NCI-H748 (cell line): ENCODE measurements around the gene UBE2D3.
"Not testable (repeated sequence)": the region's sequence is repeated elsewhere in the genome, so short reads cannot be mapped to it uniquely, and the experiment has no call there.

Experiments
- DNase-seq: peaks from one replicate; lab custom pipeline; 2025; ENCODE audit not compliant: unreplicated experiment; lab: John Stamatoyannopoulos, UW

The UBE2D3 gene

DNA sequence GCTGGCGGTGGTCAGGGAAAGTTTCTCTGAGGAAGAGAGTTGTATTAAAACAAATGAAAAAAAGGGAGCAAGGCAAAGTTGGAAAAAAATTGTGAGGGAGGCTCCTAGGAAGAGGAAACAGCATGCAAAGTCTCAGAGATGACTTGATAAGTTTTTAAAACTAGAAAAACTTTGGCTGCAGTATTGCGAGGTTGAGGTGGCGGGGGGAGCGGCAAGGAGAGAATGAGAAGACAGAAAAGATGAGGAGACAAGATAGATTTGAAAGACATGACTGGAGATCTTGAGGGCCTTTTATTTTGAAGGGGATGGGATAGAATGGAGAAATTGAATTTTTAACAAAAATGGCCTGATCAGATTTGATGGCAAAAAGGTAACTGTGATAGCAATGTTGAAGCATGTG lies 4.8 kb upstream of the UBE2D3 start:
- DNase-seq = no peak

DNA sequence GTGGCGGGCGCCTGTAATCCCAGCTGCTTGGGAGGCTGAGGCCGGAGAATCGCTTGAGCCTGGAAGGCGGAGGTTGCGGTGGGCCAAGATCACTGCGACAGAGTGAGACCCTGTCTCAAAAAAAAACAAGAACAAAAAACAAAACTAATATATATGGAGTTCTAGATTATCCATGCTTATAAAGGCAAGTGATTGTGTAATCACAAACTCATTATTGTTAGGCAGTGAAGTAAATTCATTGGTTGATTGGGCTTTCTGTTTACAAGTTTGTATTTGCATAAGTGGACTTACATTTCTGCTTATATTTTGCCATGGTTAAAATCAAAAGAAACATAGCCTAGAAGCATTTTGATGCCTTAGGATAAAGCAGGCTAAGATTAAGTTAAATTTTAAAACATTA lies 2.5 kb upstream of the UBE2D3 start:
- DNase-seq = no peak

DNA sequence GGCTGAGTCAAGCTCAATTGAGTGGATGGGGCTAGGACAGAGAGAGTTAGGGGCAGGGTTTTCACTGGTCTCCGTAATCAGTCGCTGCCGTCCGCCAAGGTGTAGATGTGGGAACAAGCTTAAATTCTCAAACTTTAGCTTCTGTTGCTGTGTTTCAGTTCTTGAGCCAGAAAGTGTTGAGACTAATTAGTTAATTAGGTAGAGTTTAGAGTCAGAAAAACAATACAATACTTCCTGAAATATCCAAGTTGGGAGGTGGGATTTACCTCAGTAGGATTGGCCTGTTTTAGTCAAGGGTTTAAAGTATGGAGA lies 1.1 kb upstream of the UBE2D3 start:
- DNase-seq = peak; percentile 30

- DNase-seq = peak; percentile 99
Measured at GRCh38 chr4:102827674-102828496, 534 bp upstream of the UBE2D3 start.

DNA sequence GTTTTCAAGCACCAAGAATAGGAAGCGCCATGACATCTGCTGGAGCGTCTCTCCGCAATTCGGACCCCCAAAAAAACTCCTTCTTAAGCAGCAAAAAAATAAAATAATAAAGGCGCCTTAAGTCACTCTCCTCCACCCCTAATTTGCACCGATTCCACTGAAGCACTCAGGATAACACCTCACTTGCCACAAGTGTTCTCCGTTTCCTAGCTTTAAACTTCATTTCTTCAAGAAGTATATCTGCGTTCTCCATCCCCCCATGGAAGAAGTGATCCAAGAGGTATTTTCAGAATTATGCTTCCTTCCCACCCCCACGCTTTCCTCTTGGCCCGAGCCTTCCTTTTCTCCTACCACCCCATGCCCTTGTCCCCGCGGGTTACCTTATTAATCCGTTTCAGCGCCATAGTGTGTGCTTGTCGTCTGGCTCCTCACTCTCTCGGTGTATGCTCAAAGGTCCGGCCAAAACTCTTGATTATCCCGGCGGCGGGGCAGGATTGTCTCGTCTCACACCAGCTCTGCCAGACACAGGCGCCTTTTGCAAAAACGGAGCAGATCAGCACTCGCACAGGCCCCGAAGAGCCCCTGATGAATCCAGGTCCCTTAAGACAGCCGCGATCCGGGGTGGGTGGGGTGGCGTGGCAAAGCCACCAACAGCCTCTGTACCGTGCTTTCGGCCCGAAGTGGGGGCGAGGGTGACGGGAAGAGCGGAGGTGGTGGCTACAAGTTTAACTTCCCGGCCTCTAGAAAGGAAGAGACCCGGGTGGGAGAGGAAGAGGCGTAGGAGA lies 1.1 kb downstream of the UBE2D3 start:
- DNase-seq = peak; percentile 34

GRCh38 chr4:102825261-102826091 lies 1.9 kb downstream of the UBE2D3 start:
- peak; percentile 44 for DNase-seq

DNA sequence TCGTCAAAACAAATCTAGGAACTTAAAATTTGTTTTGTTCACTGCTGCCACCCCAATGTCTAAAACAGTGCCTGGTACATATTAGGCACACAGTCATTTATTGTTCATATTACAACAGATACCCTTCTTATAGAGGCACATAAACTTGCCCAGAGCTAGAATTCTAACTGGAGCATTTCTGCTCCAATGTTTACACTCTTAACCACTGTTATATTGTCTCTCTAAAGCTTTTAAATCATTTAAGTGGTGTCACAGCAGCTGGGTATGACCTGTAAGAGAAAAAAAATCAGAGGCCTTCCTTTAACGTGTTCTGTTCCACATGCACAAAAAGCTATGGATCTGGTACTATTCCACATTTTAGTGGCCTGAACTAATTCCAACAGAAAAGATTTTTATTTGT lies 3.0 kb downstream of the UBE2D3 start:
- peak; percentile 10 for DNase-seq

- no peak for DNase-seq
Measured at GRCh38 chr4:102823897-102824296, 3.5 kb downstream of the UBE2D3 start.

- DNase-seq = no peak
Measured at GRCh38 chr4:102823464-102823863, 3.9 kb downstream of the UBE2D3 start.

DNA sequence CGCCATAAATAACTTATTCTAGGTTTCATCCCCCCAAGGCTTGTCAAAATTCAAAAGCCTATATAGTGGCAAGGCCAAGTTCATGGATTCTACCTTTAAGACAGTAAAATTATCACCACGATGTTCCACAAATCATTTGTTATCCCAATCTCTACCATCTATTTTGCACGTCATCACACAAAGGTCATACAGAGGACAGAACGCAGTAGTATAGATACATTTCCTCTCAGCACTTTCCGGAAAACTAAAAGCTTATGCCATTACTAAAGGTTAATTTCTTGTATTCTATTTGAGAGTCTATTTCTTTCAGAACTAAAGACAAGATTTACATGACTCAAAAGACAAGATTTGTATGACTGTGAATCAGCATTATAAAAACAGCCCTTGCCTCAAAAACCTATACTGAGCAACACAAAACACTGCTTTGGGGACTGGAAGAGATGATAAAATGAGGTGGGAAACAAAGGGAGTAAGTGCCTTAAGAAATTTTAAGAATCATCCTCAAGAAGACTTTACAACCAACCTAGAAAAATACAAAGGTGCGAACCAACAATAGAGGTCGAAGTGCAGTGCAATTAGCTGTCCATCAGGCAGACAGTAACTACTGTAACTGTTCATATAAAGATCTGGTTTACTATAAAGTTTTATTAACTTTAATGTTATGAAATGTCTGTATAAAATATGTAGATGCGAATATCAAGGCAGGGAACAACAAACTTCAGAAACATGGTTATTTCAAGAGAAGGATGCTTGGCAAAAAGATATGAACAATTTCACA lies 7.6 kb downstream of the UBE2D3 start:
- no peak for DNase-seq

DNA sequence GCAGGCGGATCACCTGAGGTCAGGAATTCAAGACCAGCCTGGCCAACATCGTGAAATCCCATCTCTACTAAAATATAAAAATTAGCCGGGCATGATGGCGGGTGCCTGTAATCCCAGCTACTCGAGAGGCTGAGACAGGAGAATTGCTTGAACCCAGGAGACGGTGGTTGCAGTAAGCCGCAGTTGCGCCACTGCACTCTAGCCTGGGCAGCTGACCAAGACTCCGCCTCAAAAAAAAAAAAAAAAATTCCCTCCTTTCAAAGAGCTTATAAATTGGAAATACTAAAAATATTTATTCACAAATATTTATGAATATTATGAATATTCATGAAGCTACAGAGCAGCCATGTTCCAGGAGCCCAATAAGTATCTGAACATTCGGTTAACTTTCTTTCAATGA lies 8.3 kb downstream of the UBE2D3 start:
- DNase-seq = not testable (repeated sequence)

DNA sequence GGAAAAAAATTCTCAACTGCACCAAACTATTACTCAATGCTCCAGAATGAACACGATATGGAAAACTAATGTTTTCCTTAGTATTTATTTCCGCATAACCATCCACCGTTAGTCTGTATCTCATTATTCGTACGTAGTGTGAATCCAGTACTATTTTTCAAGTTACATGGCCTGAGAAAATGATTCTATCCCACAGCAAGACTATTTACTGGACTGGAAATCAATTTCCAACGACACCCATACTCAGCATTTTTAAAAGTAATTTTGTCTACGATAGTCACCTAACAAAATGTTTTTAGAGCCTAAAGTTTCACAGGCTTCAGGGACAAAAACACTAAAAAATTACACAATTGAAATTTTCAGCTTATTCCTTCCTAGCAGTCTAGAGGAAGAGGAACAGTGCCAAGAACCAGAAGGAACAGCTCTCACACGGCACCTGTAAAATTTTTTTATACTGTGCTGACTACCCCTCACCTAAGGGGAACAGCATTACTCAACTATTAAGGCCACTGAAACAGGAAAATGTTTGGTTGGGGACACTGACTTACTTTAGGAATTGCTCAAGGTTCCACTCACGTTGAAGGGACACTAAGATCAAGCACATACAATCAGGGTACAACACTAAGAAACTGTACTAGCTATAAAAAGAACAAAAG lies 9.6 kb downstream of the UBE2D3 start:
- DNase-seq = no peak

DNA sequence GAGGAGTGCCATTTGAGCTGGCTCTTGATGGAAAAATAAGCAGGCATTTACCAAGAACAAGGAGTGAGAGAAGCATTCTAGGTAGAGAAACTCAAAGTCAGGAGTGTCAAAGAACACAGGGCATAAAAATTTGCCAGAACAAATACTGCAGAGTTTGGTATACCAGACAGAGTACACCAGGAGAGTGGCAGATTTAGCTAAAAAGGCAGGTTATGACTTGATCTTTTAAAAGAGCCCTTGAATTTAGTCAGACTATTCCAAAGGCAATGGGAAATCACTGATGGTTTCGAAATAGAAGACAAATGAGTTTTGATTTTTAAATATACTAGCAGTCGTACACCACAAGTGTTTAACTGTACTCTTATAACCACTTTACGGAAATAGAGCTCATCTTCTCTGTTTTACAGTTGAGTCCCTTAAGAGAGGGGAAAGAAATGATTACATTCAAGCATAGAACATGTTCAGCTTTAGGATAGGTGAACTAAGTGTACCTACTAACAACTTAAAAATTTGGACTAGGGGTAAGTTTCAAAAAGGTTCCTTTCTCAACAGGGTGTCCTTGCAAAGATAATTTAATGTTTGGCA lies 10.2 kb downstream of the UBE2D3 start:
- DNase-seq = no peak

DNA sequence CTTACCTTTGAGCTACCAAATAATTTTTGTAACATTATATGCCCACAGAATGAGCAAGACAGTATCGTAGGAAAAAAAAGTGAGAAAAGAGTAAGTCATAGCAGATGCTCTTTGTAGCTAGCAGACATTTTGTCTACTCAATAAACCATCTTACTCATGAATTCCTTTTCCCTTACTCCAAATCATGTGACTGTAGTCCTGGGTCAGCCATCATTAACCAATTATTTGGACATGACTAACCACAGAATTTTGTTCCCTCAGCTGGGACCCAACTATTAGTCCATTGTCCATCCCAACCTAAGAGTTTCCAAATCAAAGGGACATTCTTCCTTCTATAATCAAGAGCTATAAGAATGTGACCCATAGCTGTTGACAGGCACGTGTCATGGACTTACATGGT lies 11.4 kb downstream of the UBE2D3 start:
- no peak for DNase-seq

- no peak for DNase-seq
Measured at GRCh38 chr4:102809691-102810090, 17.7 kb downstream of the UBE2D3 start.

- DNase-seq = no peak
Measured at GRCh38 chr4:102809190-102809589, 18.2 kb downstream of the UBE2D3 start.

GRCh38 chr4:102808009-102808408 lies 19.3 kb downstream of the UBE2D3 start:
- no peak for DNase-seq

DNA sequence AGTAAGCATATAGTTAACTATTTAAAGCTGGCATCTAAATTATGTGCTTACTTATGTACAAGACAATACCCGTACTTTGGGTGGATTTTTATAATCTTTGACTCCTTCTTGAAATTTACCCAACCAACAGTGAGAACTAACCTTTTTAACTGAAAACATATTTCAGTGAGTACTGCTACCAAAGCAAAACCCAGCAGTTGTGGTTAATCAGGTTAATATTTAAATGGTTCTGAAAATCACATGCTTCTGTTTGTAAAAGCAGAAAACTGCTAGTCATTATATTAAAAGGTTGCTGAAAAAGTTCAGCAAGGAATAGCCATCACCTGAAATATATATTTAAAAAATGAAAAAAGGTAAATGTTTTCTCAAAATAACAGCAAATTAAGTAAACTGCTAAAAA lies 20.0 kb downstream of the UBE2D3 start:
- no peak for DNase-seq

DNA sequence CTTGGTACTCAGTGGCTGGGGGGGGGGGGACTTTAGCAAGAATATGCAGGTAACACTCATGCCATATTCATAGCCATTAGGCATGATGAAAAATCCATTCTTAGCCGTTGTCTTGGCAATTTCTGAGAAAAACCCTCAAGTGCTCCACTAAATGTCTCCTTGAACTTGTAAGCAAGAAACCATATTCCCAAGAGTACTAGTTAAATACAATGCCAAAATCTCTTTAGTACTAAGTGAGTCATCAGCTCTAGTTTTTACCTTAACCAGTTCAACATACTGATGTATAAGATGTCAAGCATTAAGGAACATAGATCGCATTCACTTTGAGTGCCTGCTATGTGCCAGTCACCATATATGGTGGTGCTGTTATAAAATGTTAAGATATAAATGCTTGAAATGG lies 27.5 kb downstream of the UBE2D3 start:
- DNase-seq = no peak

- DNase-seq = no peak
Measured at GRCh38 chr4:102794999-102795398, 32.4 kb downstream of the UBE2D3 start.
